SK-N-MC (cell line): ENCODE results near the gene RPP14.

Source experiments
- EZH2 ChIP-seq: fragments of 200-600 bp; sonication (generic); IDR thresholded peaks from one replicate; pipeline ENCODE4 v1.6.1; 2017; ENCODE audit warnings: antibody characterized with exemption
- POLR2AphosphoS5 ChIP-seq: IDR thresholded peaks from 2 replicates; pipeline ENCODE4 v1.6.1; 2012; ENCODE audit warnings: mild to moderate bottlenecking, low read depth, low read length, borderline replicate concordance

- TF ChIP-seq POLR2AphosphoS5 = peak; percentile 91
- no peak for TF ChIP-seq EZH2
These were observed at the start of gene RPP14, which contains the start of gene HTD2 for GRCh38 chr3:58305882-58306711.
